ENCODE results near the gene TMEM62. TPM values are rescaled to one million over a fixed set of nuclear protein-coding genes. Genes with fewer than 3 reads are reported as not detected.
"Not testable (repeated sequence)": the region's sequence is repeated elsewhere in the genome, so short reads cannot be mapped to it uniquely, and the experiment has no call there.

The TMEM62 gene
- total RNA-seq, 2 donors from 2014 or later, result 22.9 to 26.7 TPM

GRCh38 chr15:43104426-43104825 is 29.0 kb upstream of the TMEM62 start:
- Mint-ChIP-seq H3K27ac (no peak overlapping the region), H3K4me1 (peaks cover 53% of the 10 kb centered on the region), H3K36me3 (ENCODE audit: low read depth) (peaks cover 11% of the 10 kb centered on the region), H3K27me3 (no peaks in the 10 kb centered on the region), H3K4me3 (peak overlapping the region; percentile 45)
- no peak for ATAC-seq
- H3K9me3 ChIP-seq (ENCODE audit: control insufficient read depth, low read length, poor library complexity, severe bottlenecking), result no peaks in the 10 kb centered on the region
- no peak for DNase-seq

- Mint-ChIP-seq H3K4me1 (peaks cover 48% of the 10 kb centered on the region), H3K4me3 (peak overlapping the region; percentile 97), H3K27me3 (no peaks in the 10 kb centered on the region), H3K27ac (peak overlapping the region; percentile 99), H3K36me3 (ENCODE audit: low read depth) (peaks cover 9% of the 10 kb centered on the region)
- DNase-seq (peak in 1 of 3 donors; percentile 9), ATAC-seq (peak; percentile 59)
- H3K9me3 ChIP-seq (ENCODE audit: control insufficient read depth, low read length, poor library complexity, severe bottlenecking), result no peaks in the 10 kb centered on the region
Observed at GRCh38 chr15:43105077-43105736, 28.2 kb upstream of the TMEM62 start.

DNA sequence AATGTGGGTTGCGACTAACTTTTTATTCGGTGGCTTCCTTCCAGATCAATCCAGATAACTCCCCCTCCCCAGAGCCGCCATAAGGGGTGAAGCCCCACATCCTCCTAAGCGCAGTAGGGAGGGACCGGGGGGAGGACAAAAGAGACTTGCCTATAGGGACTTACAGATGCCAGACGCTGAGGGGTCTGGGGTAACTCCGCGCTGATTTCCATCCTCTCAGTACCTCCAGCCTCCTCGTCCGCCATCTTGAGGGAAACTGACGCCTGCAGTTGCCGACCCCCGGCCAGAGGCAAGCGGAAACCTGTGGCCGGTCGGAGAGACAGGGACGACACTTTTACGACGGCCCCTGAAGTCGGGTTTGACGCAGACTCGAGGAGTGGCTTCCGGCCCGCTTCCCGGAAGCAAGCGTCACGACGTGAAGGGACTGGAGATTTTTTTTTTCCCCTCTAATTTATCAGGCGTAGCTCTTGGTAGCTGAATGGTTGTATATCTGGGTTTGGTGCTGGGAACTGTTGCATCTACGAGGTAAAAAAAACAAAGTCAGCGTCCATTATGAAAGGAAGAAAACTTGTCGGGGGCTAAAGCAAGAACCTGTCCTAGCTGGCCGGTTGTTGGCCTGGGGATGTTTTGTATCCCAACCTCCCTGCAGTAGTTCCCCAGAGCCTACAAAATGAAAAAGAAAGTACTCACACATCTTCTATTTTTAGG is 27.5 kb upstream of the TMEM62 start, which contains the start of gene UBR1:
Gene UBR1, minus strand, starts transcription at position 261 of the 708 bp plus-strand sequence. Its CDS starts 16 bp downstream, at position 245.
- peak within 1 kb of the TSS; percentile 99 for H3K27ac Mint-ChIP-seq
- peak within 1 kb of the TSS; percentile 97 for H3K4me3 Mint-ChIP-seq
- DNase-seq (peak; percentile 71 to 78 (median 73)), ATAC-seq (peak; percentile 88)
- peaks cover 6% of the 10 kb centered on the region for H3K36me3 Mint-ChIP-seq (ENCODE audit: low read depth)
- H3K9me3 ChIP-seq (ENCODE audit: control insufficient read depth, low read length, poor library complexity, severe bottlenecking), result no peaks in the 10 kb centered on the region
- H3K4me1 Mint-ChIP-seq, result peaks cover 41% of the 10 kb centered on the region
- H3K27me3 Mint-ChIP-seq, result no peaks in the 10 kb centered on the region

DNA sequence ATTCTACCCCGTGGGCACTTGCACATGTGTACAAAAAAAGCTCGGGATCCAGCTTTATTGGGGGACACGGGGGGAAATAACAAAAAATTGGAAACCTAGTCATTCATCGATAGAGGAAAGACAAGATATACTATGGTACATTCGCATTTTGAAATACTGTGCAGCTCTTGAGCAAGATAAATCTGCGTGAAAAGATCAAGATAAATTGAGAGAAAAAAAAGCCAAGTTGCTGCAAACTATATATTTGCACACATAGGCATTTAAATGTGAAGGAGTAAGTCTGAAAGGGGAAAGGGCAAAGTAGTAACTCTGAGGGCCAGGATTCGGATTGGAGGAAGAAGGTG is 26.9 kb upstream of the TMEM62 start:
- no peaks in the 10 kb centered on the region for H3K27me3 Mint-ChIP-seq
- ATAC-seq (no peak), DNase-seq (no peak)
- no peaks in the 10 kb centered on the region for H3K9me3 ChIP-seq (ENCODE audit: control insufficient read depth, low read length, poor library complexity, severe bottlenecking)
- peak overlapping the region; percentile 99 for H3K27ac Mint-ChIP-seq
- H3K4me3 Mint-ChIP-seq, result peak overlapping the region; percentile 97
- H3K4me1 Mint-ChIP-seq, result peaks cover 36% of the 10 kb centered on the region
- H3K36me3 Mint-ChIP-seq (ENCODE audit: low read depth), result peaks cover 4% of the 10 kb centered on the region

DNA sequence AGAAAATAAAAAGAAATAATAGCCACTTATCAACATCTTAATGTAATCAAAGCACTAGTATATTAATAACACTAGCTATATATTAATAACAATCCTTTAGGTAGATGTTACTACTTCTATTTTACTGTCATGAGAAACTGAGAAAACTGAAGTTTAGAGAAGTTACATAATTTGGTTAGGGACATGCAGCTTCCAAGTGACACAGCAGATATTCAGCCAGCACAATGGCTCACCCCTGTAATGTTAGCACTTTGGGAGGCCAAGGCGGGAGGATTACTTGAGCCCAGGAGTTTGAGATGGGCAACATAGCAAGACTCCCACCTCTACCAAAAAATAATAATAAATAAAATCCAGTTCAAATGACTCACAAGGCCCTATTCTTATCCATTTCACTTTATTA is 25.6 kb upstream of the TMEM62 start:
- peak overlapping the region; percentile 99 for H3K27ac Mint-ChIP-seq
- ATAC-seq, result no peak

GRCh38 chr15:43111354-43111753 is 22.0 kb upstream of the TMEM62 start:
- no peaks in the 10 kb centered on the region for H3K27me3 Mint-ChIP-seq
- H3K4me1 Mint-ChIP-seq, result peaks cover 3% of the 10 kb centered on the region
- no peaks in the 10 kb centered on the region for H3K36me3 Mint-ChIP-seq (ENCODE audit: low read depth)
- H3K27ac Mint-ChIP-seq, result no peak overlapping the region
- ATAC-seq (no peak), DNase-seq (no peak)
- H3K4me3 Mint-ChIP-seq, result no peak overlapping the region
- no peaks in the 10 kb centered on the region for H3K9me3 ChIP-seq (ENCODE audit: control insufficient read depth, low read length, poor library complexity, severe bottlenecking)

More for the DNA sequence above, 25.6 kb upstream of the TMEM62 start:
- H3K9me3 ChIP-seq (ENCODE audit: control insufficient read depth, low read length, poor library complexity, severe bottlenecking), result no peaks in the 10 kb centered on the region
- H3K4me1 Mint-ChIP-seq, result peaks cover 28% of the 10 kb centered on the region
- H3K27me3 Mint-ChIP-seq, result no peaks in the 10 kb centered on the region
- no peak overlapping the region for H3K4me3 Mint-ChIP-seq
- peaks cover under 1% of the 10 kb centered on the region for H3K36me3 Mint-ChIP-seq (ENCODE audit: low read depth)
- DNase-seq, result no peak

DNA sequence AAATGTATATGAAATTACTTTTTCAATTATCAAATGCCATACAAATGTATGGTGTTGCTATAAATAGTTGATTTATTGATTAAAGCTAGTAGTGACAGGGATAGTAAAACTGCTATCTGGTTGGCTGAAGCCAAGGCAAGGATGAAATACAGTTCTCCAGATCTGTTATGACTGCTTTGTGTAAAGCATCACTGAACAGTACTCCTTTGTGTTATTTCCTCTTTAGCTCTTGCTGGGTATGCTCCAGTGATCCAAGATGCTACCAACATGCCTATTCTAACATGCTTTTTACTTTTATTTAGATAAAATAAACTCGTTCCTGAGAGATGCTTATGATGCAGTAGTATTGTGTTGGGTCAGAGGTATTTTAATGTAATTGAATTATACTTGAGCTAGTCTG is 15.1 kb upstream of the TMEM62 start:
- Mint-ChIP-seq H3K27me3 (peaks cover 10% of the 10 kb centered on the region), H3K36me3 (ENCODE audit: low read depth) (peaks cover 4% of the 10 kb centered on the region), H3K4me3 (no peak overlapping the region), H3K27ac (peak overlapping the region; percentile 65), H3K4me1 (peaks cover 15% of the 10 kb centered on the region)
- H3K9me3 ChIP-seq (ENCODE audit: control insufficient read depth, low read length, poor library complexity, severe bottlenecking), result no peaks in the 10 kb centered on the region
- DNase-seq, result no peak
- ATAC-seq, result no peak

DNA sequence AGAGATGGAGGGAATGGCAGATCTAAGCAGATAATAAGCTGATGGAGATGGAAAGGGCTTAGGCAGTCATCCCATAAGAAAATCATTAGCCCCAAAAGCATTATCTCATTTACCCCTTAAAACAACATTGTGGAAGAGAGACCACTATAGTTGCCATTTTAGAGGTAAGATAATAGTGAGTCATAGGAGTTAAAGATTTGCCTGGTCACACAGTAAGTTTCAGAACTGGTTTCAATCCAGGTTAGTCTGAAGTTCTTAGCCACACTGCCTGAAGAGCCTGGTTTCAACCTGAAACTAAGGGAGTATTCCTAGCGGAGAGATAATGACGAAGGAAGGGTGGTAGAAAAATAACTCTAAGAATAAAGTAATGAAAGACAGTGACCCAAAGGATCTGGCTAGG is 14.6 kb upstream of the TMEM62 start:
- peaks cover 4% of the 10 kb centered on the region for H3K36me3 Mint-ChIP-seq (ENCODE audit: low read depth)
- H3K27ac Mint-ChIP-seq, result peak overlapping the region; percentile 65
- peaks cover 10% of the 10 kb centered on the region for H3K27me3 Mint-ChIP-seq
- H3K9me3 ChIP-seq (ENCODE audit: control insufficient read depth, low read length, poor library complexity, severe bottlenecking), result no peaks in the 10 kb centered on the region
- DNase-seq (no peak), ATAC-seq (no peak)
- H3K4me1 Mint-ChIP-seq, result peaks cover 19% of the 10 kb centered on the region
- no peak overlapping the region for H3K4me3 Mint-ChIP-seq

DNA sequence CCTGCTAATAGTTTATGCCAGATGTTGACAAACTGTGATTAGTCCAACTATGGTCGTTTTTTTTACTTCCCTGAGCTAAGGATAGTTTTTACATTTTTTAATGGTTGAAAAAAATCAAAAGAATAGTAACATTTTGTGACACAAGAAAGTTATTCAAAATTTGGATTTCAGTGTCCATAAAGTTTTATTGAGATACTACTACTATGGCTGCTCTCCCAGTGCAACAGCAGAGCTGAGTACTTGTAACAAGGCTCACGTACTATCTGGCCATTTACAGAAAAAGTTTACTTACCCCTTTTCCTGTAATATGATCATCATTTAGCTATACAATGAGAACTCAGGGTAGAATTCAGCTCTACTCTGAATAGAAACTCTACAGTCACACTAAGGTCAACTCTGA is 11.5 kb upstream of the TMEM62 start:
- ATAC-seq (no peak), DNase-seq (no peak)
- peak overlapping the region; percentile 96 for H3K27ac Mint-ChIP-seq
- peaks cover 24% of the 10 kb centered on the region for H3K4me1 Mint-ChIP-seq
- H3K36me3 Mint-ChIP-seq (ENCODE audit: low read depth), result peaks cover 4% of the 10 kb centered on the region
- no peaks in the 10 kb centered on the region for H3K9me3 ChIP-seq (ENCODE audit: control insufficient read depth, low read length, poor library complexity, severe bottlenecking)
- peaks cover 10% of the 10 kb centered on the region for H3K27me3 Mint-ChIP-seq
- peak overlapping the region; percentile 89 for H3K4me3 Mint-ChIP-seq

DNA sequence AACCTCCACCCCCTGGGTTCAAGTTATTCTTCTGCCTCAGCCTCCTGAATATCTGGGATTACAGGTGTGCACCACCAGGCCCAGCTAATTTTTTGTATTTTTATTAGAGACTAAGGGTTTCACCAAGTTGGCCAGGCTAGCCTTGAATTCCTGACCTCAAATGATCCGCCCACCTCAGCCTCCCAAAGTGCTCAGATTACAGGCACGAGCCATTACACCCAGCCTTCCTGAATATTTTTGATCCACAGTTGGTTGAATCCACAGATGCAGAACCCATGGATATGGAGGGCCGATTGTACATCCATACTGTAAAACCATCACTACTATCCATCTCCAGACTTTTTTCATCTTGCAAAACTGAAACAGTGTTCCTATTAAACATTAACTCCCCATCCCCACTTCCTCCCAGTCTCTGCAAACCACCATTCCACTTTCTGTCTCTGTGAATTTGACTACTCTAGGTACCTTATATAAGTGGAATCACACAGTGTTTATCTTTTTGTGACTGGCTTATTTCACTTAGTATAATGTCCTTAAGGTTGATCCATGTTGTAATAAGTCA is 8.2 kb upstream of the TMEM62 start:
- Mint-ChIP-seq H3K4me3 (no peak overlapping the region), H3K27me3 (no peaks in the 10 kb centered on the region), H3K4me1 (peaks cover 25% of the 10 kb centered on the region), H3K36me3 (ENCODE audit: low read depth) (peaks cover 2% of the 10 kb centered on the region), H3K27ac (no peak overlapping the region)
- no peaks in the 10 kb centered on the region for H3K9me3 ChIP-seq (ENCODE audit: control insufficient read depth, low read length, poor library complexity, severe bottlenecking)
- DNase-seq (no peak), ATAC-seq (no peak)

- no peaks in the 10 kb centered on the region for H3K9me3 ChIP-seq (ENCODE audit: control insufficient read depth, low read length, poor library complexity, severe bottlenecking)
- Mint-ChIP-seq H3K4me3 (no peak overlapping the region), H3K27ac (no peak overlapping the region), H3K4me1 (peaks cover 27% of the 10 kb centered on the region), H3K36me3 (ENCODE audit: low read depth) (peaks cover 2% of the 10 kb centered on the region), H3K27me3 (no peaks in the 10 kb centered on the region)
- no peak for ATAC-seq
- DNase-seq, result no peak
Observed at GRCh38 chr15:43126356-43126755, 7.0 kb upstream of the TMEM62 start.

- H3K4me3 Mint-ChIP-seq, result no peak overlapping the region
- no peaks in the 10 kb centered on the region for H3K9me3 ChIP-seq (ENCODE audit: control insufficient read depth, low read length, poor library complexity, severe bottlenecking)
- no peak for ATAC-seq
- H3K36me3 Mint-ChIP-seq (ENCODE audit: low read depth), result peaks cover 2% of the 10 kb centered on the region
- no peaks in the 10 kb centered on the region for H3K27me3 Mint-ChIP-seq
- no peak for DNase-seq
- peaks cover 19% of the 10 kb centered on the region for H3K4me1 Mint-ChIP-seq
- no peak overlapping the region for H3K27ac Mint-ChIP-seq
Observed at GRCh38 chr15:43127752-43128151, 5.6 kb upstream of the TMEM62 start.

DNA sequence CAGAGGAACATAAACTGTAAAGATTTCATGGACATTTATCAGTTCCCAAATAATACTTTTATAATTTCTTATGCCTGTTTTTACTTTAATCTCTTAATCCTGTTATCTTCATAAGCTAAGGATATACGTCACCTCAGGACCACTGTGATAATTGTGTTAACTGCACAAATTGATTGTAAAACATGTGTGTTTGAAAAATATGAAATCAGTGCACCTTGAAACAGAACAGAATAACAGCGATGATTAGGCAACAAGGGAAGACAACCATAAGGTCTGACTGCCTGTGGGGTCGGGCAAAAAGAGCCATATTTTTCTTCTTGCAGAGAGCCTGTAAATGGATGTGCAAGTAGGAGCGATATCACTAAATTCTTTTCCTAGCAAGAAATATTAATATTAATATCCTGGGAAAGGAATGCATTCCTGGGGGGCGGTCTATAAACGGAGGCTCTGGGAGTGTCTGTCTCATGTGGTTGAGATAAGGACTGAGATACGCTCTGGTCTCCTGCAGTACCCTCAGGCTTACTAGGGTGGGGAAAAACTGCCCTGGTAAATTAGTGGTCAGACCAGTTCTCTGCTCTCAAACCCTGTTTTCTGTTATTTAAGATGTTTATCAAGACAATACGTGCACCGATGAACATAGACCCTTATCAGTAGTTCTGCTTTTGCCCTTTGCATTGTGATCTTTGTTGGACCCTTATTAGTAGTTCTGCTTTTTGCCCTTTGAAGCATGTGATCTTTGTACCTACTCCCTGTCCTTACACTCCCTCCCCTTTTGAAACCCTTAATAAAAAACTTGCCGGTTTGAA is 5.0 kb upstream of the TMEM62 start:
- peaks cover 19% of the 10 kb centered on the region for H3K4me1 Mint-ChIP-seq
- H3K27me3 Mint-ChIP-seq; H3K27ac Mint-ChIP-seq; DNase-seq; H3K4me3 Mint-ChIP-seq; ATAC-seq; H3K9me3 ChIP-seq (ENCODE audit: control insufficient read depth, low read length, poor library complexity, severe bottlenecking); H3K36me3 Mint-ChIP-seq (ENCODE audit: low read depth): not testable (repeated sequence)

Data from T-helper 17 cell (primary cell).